GM23338 (cell line): ENCODE results near the gene HTR1D. TPM values are rescaled to one million over a fixed set of nuclear protein-coding genes. Genes with fewer than 3 reads are reported as not detected.
"Not testable (repeated sequence)": the region's sequence is repeated elsewhere in the genome, so short reads cannot be mapped to it uniquely, and the experiment has no call there.

Experiments
- ATAC-seq: fragments of 200-7000 bp; cut with Tn5 transposase; 3 replicates; pipeline ENCODE4 v1.9.1; 2020
- DNase-seq: peaks from one replicate; pipeline ENCODE4 v3.0.0-alpha.2; 2015; ENCODE audit warnings: low spot score
- H2AFZ ChIP-seq: fragments of 200-600 bp; sonication (generic); 2 replicates; pipeline ENCODE4 v1.8.0; 2016; ENCODE audit warnings: antibody characterized with exemption, mild to moderate bottlenecking, moderate library complexity
- H3F3A ChIP-seq: fragments of 200-600 bp; sonication (generic); replicated peaks from 2 replicates; pipeline ENCODE4 v1.8.0; 2017; ENCODE audit warnings: antibody characterized with exemption, mixed run types, low read depth
- H3K27ac ChIP-seq: fragments of 200-600 bp; sonication (generic); 2 replicates; pipeline ENCODE4 v1.6.1; 2016; ENCODE audit warnings: low read depth
- H3K27me3 ChIP-seq: fragments of 200-600 bp; sonication (generic); 2 replicates; pipeline ENCODE4 v1.8.0; 2016; ENCODE audit warnings: mild to moderate bottlenecking, mixed run types, moderate library complexity; ENCODE audit not compliant: insufficient read depth
- H3K36me3 ChIP-seq: fragments of 200-600 bp; sonication (generic); 2 replicates; pipeline ENCODE4 v1.8.0; 2016; ENCODE audit warnings: mild to moderate bottlenecking; ENCODE audit not compliant: insufficient read depth
- H3K4me1 ChIP-seq: fragments of 200-600 bp; sonication (generic); 2 replicates; pipeline ENCODE4 v1.8.0; 2016; ENCODE audit warnings: mild to moderate bottlenecking, moderate library complexity; ENCODE audit not compliant: insufficient read depth
- H3K4me2 ChIP-seq: fragments of 200-600 bp; sonication (generic); 2 replicates; pipeline ENCODE4 v1.7.1; 2017; ENCODE audit warnings: mixed run types
- H3K4me3 ChIP-seq: fragments of 200-600 bp; sonication (generic); 2 replicates; pipeline ENCODE4 v1.6.1; 2016; ENCODE audit warnings: mixed run types
- H3K79me2 ChIP-seq: fragments of 200-600 bp; sonication (generic); replicated peaks from 2 replicates; pipeline ENCODE4 v1.8.0; 2017; ENCODE audit warnings: mild to moderate bottlenecking; ENCODE audit not compliant: insufficient read depth
- H3K9me2 ChIP-seq: fragments of 200-600 bp; sonication (generic); 2 replicates; pipeline ENCODE4 v1.8.0; 2017; ENCODE audit not compliant: insufficient read depth
- H4K20me1 ChIP-seq: fragments of 200-600 bp; sonication (generic); replicated peaks from 2 replicates; pipeline ENCODE4 v1.8.0; 2017; ENCODE audit warnings: mild to moderate bottlenecking; ENCODE audit not compliant: insufficient read depth
- H3K27ac Mint-ChIP-seq: 2 replicates; pipeline ENCODE4 v1.8.0; 2020; ENCODE audit warnings: inconsistent platforms, mild to moderate bottlenecking, moderate library complexity, mixed read lengths
- H3K27me3 Mint-ChIP-seq: 3 replicates; pipeline ENCODE4 v1.8.0; 2022; ENCODE audit warnings: low read depth, mild to moderate bottlenecking, moderate library complexity, mixed read lengths, inconsistent platforms; ENCODE audit not compliant: insufficient read depth, poor library complexity
- H3K36me3 Mint-ChIP-seq: 3 replicates; pipeline ENCODE4 v1.8.0; 2021; ENCODE audit warnings: low read depth, mild to moderate bottlenecking, inconsistent platforms, moderate library complexity, mixed read lengths
- H3K4me1 Mint-ChIP-seq: 3 replicates; pipeline ENCODE4 v1.8.0; 2020; ENCODE audit warnings: mild to moderate bottlenecking, inconsistent platforms, mixed read lengths
- H3K4me3 Mint-ChIP-seq: 3 replicates; pipeline ENCODE4 v1.8.0; 2021; ENCODE audit warnings: moderate library complexity, mild to moderate bottlenecking, inconsistent platforms, mixed read lengths
- H3K9me3 Mint-ChIP-seq: 3 replicates; pipeline ENCODE4 v1.8.0; 2020; ENCODE audit warnings: moderate library complexity, mild to moderate bottlenecking, inconsistent platforms, mixed read lengths
- NANOG ChIP-seq: IDR thresholded peaks from 2 replicates; pipeline ENCODE4 v1.6.1; 2016; ENCODE audit warnings: antibody characterized with exemption, borderline replicate concordance
- POLR2AphosphoS5 ChIP-seq: IDR thresholded peaks from 2 replicates; pipeline ENCODE4 v1.6.1; 2016; ENCODE audit warnings: antibody characterized with exemption, low read depth
- STAT1 ChIP-seq: IDR thresholded peaks from one replicate; pipeline ENCODE4 v1.6.1; 2016; ENCODE audit warnings: antibody characterized with exemption; ENCODE audit not compliant: unreplicated experiment
- ZNF114 ChIP-seq: fragments of 250-450 bp; sonication (Bioruptor Pico); IDR thresholded peaks from 2 replicates; pipeline ENCODE4 v1.5.0; 2020; ENCODE audit warnings: mild to moderate bottlenecking, moderate library complexity
- ZNF331 ChIP-seq: fragments of 250-450 bp; sonication (Bioruptor Pico); IDR thresholded peaks from 2 replicates; pipeline ENCODE4 v1.5.0; 2020; ENCODE audit warnings: low read depth, mild to moderate bottlenecking, moderate library complexity
- ZNF462 ChIP-seq: fragments of 250-450 bp; sonication (Bioruptor Pico); IDR thresholded peaks from 2 replicates; pipeline ENCODE4 v1.5.0; 2020; ENCODE audit warnings: mild to moderate bottlenecking, moderate library complexity
- polyA plus RNA-seq: library from polyadenylated mRNA; unstranded; fragments of >200 nt; fragmentation: Nextera tagmentation; extraction: Ambion mirVana; gene quantifications from 2 replicates; pipeline ENCODE4 v1.2.1, GENCODE V29; 2016
- total RNA-seq: library from RNA; depleted of rRNA; stranded (reverse); fragments of >200 nt; shearing (Covaris generic); gene quantifications from 2 replicates; pipeline ENCODE4 v1.2.3, GENCODE V29; 2014

The HTR1D gene
- total and polyA plus RNA-seq, 2 experiments from 2014 or later, result 2.4 to 4.1 TPM

GRCh38 chr1:23217421-23218115 lies at the start of gene HTR1D (continued):
- TF ChIP-seq ZNF331, result no peak

- DNase-seq (peak; percentile 68), ATAC-seq (peak; percentile 92)
- H3K27ac Mint-ChIP-seq, result peak overlapping the region; percentile 78
- Histone ChIP-seq H3K4me3 (peak overlapping the region; percentile 35), H3K27me3 (no peaks in the 10 kb centered on the region), H3K27ac (peak overlapping the region; percentile 97), H3K4me2 (peak overlapping the region; percentile 47), H3K36me3 (no peaks in the 10 kb centered on the region), H2AFZ (no peak overlapping the region), H4K20me1 (no peaks in the 10 kb centered on the region), H3F3A (peaks cover 8% of the 10 kb centered on the region; the same call in 1 of the 2 replicates), H3K4me1 (peaks cover 38% of the 10 kb centered on the region), H3K79me2 (no peaks in the 10 kb centered on the region), H3K9me2 (no peaks in the 10 kb centered on the region)
- peaks cover 29% of the 10 kb centered on the region for H3K4me1 Mint-ChIP-seq
- peak; percentile 98 for TF ChIP-seq ZNF462 (CRISPR knock-in tag)
- peak; percentile 96 for TF ChIP-seq ZNF114 (CRISPR knock-in tag)
- TF ChIP-seq STAT1, result no peak
- no peak for TF ChIP-seq ZNF331
- TF ChIP-seq NANOG, result peak; percentile 70; the same call in 1 of the 2 replicates
- 0 out of 2 replicates have a peak, but pooled peaks have one; percentile 13 for TF ChIP-seq POLR2AphosphoS5
- peaks cover 1% of the 10 kb centered on the region; the same call in 2 of the 3 replicates for H3K9me3 Mint-ChIP-seq
- H3K4me3 Mint-ChIP-seq, result peak overlapping the region; percentile 44
- H3K27me3 Mint-ChIP-seq, result peaks cover 7% of the 10 kb centered on the region
- peaks cover under 1% of the 10 kb centered on the region; the same call in 1 of the 3 replicates for H3K36me3 Mint-ChIP-seq
Measured at GRCh38 chr1:23263380-23263887, 46.1 kb upstream of the HTR1D start.

GRCh38 chr1:23258082-23258481 lies 40.8 kb upstream of the HTR1D start:
- DNase-seq, H3K27me3 Mint-ChIP-seq, H3K36me3 ChIP-seq, H3K4me1 Mint-ChIP-seq, H3K27ac Mint-ChIP-seq, H2AFZ ChIP-seq, H3K27me3 ChIP-seq, H3K4me3 Mint-ChIP-seq, H3F3A ChIP-seq, H3K27ac ChIP-seq, H3K4me2 ChIP-seq, H3K9me2 ChIP-seq, ATAC-seq, H3K36me3 Mint-ChIP-seq, H4K20me1 ChIP-seq, H3K4me3 ChIP-seq, H3K79me2 ChIP-seq: not testable (repeated sequence)
- H3K4me1 ChIP-seq, result peaks cover 11% of the 10 kb centered on the region
- peaks cover 13% of the 10 kb centered on the region for H3K9me3 Mint-ChIP-seq

- not testable (repeated sequence) for H3K4me1 Mint-ChIP-seq, H3K36me3 ChIP-seq, H3K4me2 ChIP-seq, H3K9me2 ChIP-seq, H3F3A ChIP-seq, H3K4me3 ChIP-seq, DNase-seq, H3K79me2 ChIP-seq, H3K27me3 ChIP-seq, H3K36me3 Mint-ChIP-seq, H2AFZ ChIP-seq, H4K20me1 ChIP-seq, H3K27me3 Mint-ChIP-seq, H3K4me1 ChIP-seq, ATAC-seq, H3K27ac Mint-ChIP-seq, H3K27ac ChIP-seq, H3K4me3 Mint-ChIP-seq
- H3K9me3 Mint-ChIP-seq, result peaks cover 13% of the 10 kb centered on the region
Measured at GRCh38 chr1:23257371-23257770, 40.1 kb upstream of the HTR1D start.
